NCI-H1105 (cell line): ENCODE data around the gene SH3BGRL3.

Experiments used
- DNase-seq: peaks from one replicate; lab custom pipeline; 2025; lab: John Stamatoyannopoulos, UW

Gene SH3BGRL3

GRCh38 chr1:26277719-26278118 is 2.2 kb upstream of the SH3BGRL3 start:
- no peak for DNase-seq

GRCh38 chr1:26278303-26278702 is 1.6 kb upstream of the SH3BGRL3 start:
- no peak for DNase-seq

GRCh38 chr1:26278724-26279455 is 996 bp upstream of the SH3BGRL3 start:
- no peak for DNase-seq

GRCh38 chr1:26280333-26281042 is 602 bp downstream of the SH3BGRL3 start:
- DNase-seq, result no peak

- no peak for DNase-seq
Measured at GRCh38 chr1:26281091-26281958, 1.4 kb downstream of the SH3BGRL3 start.

- DNase-seq, result no peak
Measured at GRCh38 chr1:26281971-26282370, 2.1 kb downstream of the SH3BGRL3 start.

- no peak for DNase-seq
Measured at GRCh38 chr1:26282401-26282918, 2.6 kb downstream of the SH3BGRL3 start.

- DNase-seq, result no peak
Measured at GRCh38 chr1:26283279-26283853, 3.5 kb downstream of the SH3BGRL3 start.

- DNase-seq, result no peak
Measured at GRCh38 chr1:26283871-26284596, 4.1 kb downstream of the SH3BGRL3 start.

GRCh38 chr1:26284597-26285347 is 4.9 kb downstream of the SH3BGRL3 start:
- no peak for DNase-seq

- DNase-seq, result no peak
Measured at GRCh38 chr1:26285366-26286063, 5.6 kb downstream of the SH3BGRL3 start.

GRCh38 chr1:26286064-26286416 is 6.2 kb downstream of the SH3BGRL3 start:
- no peak for DNase-seq

GRCh38 chr1:26287033-26287711 is 7.3 kb downstream of the SH3BGRL3 start:
- DNase-seq, result no peak

- DNase-seq, result no peak
Measured at GRCh38 chr1:26287811-26288210, 7.9 kb downstream of the SH3BGRL3 start.

GRCh38 chr1:26288311-26288941 is 8.5 kb downstream of the SH3BGRL3 start:
- DNase-seq, result no peak

- no peak for DNase-seq
Measured at GRCh38 chr1:26289158-26290059, 9.5 kb downstream of the SH3BGRL3 start.

GRCh38 chr1:26290122-26290881 is 10.4 kb downstream of the SH3BGRL3 start:
- no peak for DNase-seq
